ENCODE data around the gene RUNX1.

DNA sequence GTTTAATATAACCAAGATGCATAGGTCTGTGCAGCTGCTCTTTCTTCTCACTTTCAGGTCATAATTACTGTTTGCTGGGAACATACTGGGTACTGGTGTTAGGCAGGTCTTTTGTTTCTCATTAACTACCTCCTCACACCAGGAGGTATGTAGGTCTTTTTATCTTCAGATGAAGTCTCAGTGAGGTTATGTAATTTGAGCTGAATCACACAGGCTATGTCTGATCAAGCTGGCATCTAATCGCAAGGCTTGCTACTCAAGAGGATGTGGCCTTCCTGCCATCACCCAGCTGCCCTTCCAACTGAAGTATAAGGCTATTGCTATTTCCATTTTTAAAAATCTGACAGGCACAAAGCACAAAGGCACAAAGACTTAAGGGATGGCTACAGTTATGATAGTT lies 96.4 kb downstream of the RUNX1 start:
- no peak for TF ChIP-seq GATA2 (IDR thresholded peaks at IDR 0.05; ENCODE audit: low read depth, low read length)
- no peak for TF ChIP-seq GATA3 (IDR thresholded peaks at IDR 0.05; ENCODE audit: low read depth, low read length)
